Activated CD8-positive, alpha-beta memory T cell treated with anti-CD3 and anti-CD28 coated beads, Interleukin-2, amount 50 U/mL, for 48 hours (primary cell): ENCODE results near the gene SLC7A1.

Experiments
- DNase-seq: peaks from one replicate; pipeline ENCODE4 v3.0.0-alpha.2; 2020

SLC7A1 gene

DNA sequence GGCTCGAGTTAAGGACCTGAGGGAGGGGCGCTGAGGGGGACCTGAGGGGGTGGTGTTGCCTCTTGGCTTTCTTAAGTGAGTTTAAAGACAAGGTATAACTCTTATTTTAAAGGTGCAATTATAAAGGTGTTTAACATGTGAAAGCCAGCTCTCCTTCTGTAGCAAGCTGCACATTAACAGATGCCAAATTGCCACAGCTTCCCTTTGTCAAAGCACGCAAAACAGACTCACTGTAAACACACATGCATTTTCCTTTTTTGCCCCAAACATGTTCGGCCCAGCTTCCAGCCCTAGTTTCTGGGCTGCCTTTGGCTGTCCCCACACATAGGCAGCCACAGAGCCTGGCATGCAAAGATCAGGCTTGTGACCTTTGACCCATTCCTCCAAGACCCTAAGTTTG, 111.9 kb downstream of the SLC7A1 start:
- DNase-seq, result no peak

DNA sequence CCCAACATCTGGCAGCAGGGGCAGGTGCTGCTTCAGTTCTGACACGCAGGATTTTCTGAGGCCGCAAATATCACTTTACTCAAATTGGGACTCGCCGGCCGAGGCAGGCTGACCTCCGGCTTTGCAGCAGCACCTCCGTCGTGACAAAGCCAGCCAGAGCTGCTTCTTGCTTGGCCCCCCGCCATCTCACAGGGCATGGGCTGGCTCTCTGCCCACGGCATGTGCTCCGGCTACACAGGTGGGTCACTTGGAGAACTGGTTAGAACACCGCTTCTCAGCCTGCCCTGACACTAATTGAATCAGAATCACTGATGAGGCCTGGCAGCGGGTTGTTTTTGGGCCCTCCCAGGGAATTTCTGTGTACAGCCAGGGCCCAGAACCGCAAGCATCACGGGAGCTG, 112.3 kb downstream of the SLC7A1 start:
- no peak for DNase-seq

GRCh38 chr13:29482504-29482903, 113.0 kb downstream of the SLC7A1 start:
- DNase-seq, result no peak

GRCh38 chr13:29481603-29482002, 113.9 kb downstream of the SLC7A1 start:
- no peak for DNase-seq

DNA sequence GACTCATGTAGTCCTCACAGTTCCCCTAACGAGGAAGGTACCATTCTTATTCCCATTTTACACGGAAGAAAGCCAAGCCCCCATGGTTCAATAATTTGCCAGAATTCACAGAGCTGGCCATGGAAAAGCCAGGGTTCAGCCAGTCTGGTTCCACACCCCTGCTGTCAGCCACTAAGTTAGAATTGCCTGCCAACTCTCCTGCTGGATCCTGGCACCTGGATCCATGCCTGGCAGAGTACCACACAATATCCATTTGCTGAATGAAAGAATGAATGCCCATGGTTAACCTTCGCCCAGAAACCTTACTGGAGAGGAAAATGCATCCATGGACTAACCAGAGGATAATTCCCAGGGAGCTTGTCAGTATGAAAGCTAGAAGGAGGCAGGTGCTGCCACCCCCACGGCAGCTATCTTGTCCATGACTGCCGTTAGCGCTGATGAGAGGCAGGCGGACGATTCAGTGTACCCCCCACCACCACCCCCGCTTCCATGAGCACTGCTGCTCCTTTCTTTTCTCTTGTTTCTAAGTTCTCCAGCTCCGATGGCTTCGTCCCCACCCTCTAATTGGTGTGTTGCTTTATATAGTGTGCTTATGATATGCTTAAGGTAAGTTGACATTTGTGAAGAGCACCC, 114.5 kb downstream of the SLC7A1 start:
- DNase-seq, result no peak

DNA sequence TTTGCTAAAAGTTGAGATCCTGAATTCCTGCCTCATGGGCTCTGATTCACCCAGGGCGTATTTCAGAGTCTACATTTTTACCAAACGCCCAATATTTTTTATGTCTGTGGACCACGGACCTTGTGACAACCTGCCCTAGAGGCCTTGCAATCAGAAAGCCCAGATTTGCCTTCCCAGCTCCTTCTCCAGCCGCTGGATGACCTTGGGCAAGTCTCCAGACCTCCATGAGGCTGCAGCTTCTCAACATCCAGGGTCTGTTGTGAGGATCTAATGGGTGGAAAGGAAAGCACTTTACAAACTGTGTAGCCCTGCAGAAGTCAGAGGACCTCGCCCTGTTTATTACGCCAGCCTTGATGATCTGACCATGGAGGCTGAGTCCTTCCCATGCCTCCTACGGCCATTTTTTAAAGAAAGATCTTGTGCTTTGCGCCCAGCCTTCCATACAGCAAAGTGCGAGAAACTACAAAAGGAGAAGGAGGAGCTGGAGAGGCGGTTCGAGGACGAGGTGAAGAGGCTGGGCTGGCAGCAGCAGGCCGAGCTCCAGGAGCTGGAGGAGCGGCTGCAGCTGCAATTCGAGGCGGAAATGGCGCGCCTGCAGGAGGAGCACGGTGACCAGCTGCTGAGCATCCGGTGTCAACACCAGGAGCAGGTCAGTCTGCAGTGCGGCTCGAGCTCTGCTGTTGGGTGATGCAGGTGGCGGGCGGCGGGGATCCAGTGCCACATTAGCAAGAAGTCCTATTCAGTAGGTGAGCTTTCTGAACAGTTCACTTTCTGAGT, 115.6 kb downstream of the SLC7A1 start:
- no peak for DNase-seq

DNA sequence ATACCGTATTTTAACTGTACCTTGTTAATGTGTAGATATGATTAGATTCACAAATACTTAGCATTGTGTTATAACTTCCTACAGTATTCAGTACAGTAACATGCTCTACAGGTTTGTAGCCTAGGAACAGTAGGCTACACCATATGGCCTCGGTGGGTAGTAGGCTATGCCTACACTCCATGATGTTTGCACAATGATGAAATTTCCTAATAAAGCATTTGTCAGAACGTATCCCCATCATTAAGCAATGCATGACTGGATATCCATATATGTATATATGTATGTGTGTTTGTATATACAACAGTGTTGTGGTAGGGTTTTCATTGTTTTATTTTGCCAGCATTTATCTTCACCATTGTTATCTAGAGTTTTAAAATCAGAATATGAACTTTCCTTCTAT, 119.4 kb downstream of the SLC7A1 start:
- DNase-seq, result no peak

DNA sequence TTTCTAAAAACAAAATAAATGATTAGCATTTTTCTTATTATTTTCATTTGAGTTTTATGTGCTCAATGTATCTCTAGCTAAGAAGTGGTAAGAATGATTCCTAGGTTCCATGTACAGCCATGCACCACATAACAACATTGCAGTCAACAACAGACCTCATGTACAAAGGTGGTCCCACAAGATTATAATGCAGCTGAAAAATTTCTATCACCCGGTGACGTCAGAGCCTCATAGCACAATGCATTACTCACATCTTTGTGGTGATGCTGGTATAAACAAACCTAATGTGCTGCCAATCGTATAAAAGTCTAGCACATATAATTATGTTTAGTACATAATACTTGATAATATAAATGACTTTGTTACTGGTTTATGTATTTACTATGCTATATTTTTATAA, 120.5 kb downstream of the SLC7A1 start:
- DNase-seq, result no peak

GRCh38 chr13:29473166-29473565, 122.3 kb downstream of the SLC7A1 start:
- no peak for DNase-seq

- peak; percentile 74 for DNase-seq
Measured at GRCh38 chr13:29472332-29472961, 123.0 kb downstream of the SLC7A1 start.

- DNase-seq, result no peak
Measured at GRCh38 chr13:29471551-29471950, 123.9 kb downstream of the SLC7A1 start.

DNA sequence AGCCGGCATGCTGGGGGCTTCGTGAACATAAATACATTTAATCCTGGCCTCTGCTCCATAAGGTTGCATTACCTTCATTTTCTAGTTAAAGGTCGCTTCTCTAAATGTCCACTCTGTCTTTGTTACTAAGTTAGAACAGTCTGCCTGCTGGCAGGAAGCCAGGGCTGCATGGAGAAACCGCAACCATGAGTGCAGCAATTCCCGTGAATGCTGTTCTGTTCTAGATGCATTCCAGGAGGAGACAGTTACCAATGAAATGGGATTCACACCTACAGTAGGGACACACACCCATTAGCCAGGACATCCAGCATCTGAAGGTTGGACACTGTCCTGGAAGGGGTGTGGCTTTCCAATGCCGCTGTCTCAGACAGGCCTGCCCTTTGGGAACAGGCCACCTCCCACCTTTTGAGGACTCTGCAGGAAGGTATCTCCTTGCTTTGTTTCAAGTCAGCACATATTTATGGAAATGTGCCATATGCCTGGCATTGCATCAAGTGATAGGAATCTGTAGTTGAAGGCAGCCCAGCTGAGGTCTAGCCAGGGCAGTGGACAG, 129.7 kb downstream of the SLC7A1 start:
- DNase-seq, result no peak

GRCh38 chr13:29464105-29464679, 131.3 kb downstream of the SLC7A1 start:
- no peak for DNase-seq

DNA sequence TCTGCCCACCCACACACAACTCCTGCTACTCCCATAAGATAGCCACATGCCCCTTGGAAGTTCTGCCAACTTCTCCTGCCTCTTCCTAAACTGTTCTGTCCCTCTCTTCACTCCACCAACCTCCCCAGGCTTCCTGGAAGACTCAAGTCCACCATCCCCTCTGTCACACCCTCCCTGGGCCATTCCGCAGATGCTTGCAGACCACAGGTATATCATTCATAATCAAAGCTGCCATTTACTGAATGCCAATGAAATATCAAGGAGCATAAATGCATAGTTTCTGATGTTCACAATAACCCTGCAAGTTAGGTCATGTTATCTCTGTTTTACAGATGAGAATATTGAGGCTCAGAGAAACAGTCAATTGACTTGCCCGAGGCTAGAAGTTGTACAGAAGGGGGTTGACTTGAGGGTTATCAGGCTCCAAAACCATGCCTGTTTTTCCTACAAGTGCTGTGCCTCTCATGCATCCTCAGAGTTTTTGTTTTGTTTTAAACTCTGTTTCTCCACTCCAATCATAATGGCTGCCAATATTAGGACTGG, 135.6 kb downstream of the SLC7A1 start:
- DNase-seq, result no peak
